GM12801 (cell line): ENCODE measurements around the gene EMID1.

ENCODE experiments used
- TF ChIP-seq, protein P1 (sequence below): IDR thresholded peaks from one replicate; pipeline ENCODE4 v1.5.1; 2011; ENCODE audit warnings: control low read depth; ENCODE audit not compliant: insufficient read length; ENCODE audit errors: extremely low read depth

EMID1 gene

GRCh38 chr22:29231971-29232959 lies 26.6 kb downstream of the EMID1 start:
- TF ChIP-seq, protein P1, sequence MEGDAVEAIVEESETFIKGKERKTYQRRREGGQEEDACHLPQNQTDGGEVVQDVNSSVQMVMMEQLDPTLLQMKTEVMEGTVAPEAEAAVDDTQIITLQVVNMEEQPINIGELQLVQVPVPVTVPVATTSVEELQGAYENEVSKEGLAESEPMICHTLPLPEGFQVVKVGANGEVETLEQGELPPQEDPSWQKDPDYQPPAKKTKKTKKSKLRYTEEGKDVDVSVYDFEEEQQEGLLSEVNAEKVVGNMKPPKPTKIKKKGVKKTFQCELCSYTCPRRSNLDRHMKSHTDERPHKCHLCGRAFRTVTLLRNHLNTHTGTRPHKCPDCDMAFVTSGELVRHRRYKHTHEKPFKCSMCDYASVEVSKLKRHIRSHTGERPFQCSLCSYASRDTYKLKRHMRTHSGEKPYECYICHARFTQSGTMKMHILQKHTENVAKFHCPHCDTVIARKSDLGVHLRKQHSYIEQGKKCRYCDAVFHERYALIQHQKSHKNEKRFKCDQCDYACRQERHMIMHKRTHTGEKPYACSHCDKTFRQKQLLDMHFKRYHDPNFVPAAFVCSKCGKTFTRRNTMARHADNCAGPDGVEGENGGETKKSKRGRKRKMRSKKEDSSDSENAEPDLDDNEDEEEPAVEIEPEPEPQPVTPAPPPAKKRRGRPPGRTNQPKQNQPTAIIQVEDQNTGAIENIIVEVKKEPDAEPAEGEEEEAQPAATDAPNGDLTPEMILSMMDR = no peak

- TF ChIP-seq, protein P1 = no peak
Observed at GRCh38 chr22:29233277-29233877, 27.7 kb downstream of the EMID1 start.

DNA sequence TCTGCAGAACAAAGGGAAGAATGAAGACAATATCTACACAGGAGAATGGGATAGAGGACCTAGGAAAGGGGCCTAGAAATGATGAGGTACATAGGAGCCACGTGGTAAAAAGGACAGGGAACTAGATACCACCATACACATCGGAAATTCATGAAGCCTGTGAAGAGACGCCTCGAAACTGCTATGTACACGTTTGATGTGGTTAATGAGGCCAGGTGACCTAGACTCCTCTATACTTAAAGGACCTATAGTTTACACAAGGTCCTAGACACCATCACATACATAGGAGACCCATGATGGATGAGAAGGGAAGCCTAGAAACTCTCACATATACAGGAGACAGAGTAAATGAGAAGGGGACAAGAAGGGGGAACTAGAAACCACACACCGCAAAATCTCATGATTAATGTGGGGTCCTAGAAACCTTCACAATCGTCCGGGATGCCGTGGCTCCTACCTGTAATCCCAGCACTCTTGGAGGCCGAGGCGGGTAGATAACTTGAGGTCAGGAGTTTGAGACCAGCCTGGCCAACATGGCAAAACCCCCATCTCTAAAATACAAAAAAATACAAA lies 38.3 kb downstream of the EMID1 start:
- TF ChIP-seq, protein P1 = no peak

- TF ChIP-seq, protein P1 = no peak
Observed at GRCh38 chr22:29244785-29245625, 39.3 kb downstream of the EMID1 start.

- TF ChIP-seq, protein P1 = peak; percentile 80
Observed at GRCh38 chr22:29245626-29246385, 40.1 kb downstream of the EMID1 start.

DNA sequence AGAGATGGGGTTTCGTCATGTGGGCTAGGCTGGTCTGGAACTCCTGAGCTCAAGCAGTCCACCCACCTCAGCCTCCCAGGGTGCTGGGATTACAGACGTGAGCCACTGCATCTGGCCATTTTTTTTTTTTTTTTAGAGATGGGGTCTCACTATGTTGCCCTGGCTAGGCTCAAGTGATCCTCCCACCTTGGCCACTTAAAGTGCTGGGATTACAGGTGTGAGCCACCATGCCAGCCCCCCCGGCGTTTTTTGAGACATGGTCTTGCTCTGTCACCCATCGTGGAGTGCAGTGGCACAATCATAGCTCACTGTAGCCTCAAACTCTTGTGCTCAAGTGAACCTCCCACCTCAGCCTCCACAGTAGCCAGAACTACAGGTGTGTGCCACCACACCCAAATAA lies 45.6 kb downstream of the EMID1 start:
- TF ChIP-seq, protein P1 = no peak
